ENCODE results near the gene AQP5.

AQP5 gene

GRCh38 chr12:49932533-49933130 is 29.0 kb upstream of the AQP5 start:
- DNase-seq (ENCODE audit: low read depth): no peak

GRCh38 chr12:49933796-49934195 is 27.9 kb upstream of the AQP5 start:
- peak; percentile 39 for DNase-seq (ENCODE audit: low read depth)

GRCh38 chr12:49934505-49934904 is 27.2 kb upstream of the AQP5 start:
- peak; percentile 28 for DNase-seq (ENCODE audit: low read depth)

GRCh38 chr12:49936925-49937324 is 24.7 kb upstream of the AQP5 start:
- no peak for DNase-seq (ENCODE audit: low read depth)

GRCh38 chr12:49937639-49938300 is 23.9 kb upstream of the AQP5 start:
- DNase-seq (ENCODE audit: low read depth): no peak

- no peak for DNase-seq (ENCODE audit: low read depth)
Observed at GRCh38 chr12:49939307-49939706, 22.4 kb upstream of the AQP5 start.

- DNase-seq (ENCODE audit: low read depth): no peak
Observed at GRCh38 chr12:49939707-49940106, 22.0 kb upstream of the AQP5 start.

GRCh38 chr12:49941556-49942511 is 19.8 kb upstream of the AQP5 start:
- no peak for DNase-seq (ENCODE audit: low read depth)

- no peak for DNase-seq (ENCODE audit: low read depth)
Observed at GRCh38 chr12:49942512-49942893, 19.2 kb upstream of the AQP5 start.

GRCh38 chr12:49942921-49943624 is 18.6 kb upstream of the AQP5 start:
- no peak for DNase-seq (ENCODE audit: low read depth)

- DNase-seq (ENCODE audit: low read depth): no peak
Observed at GRCh38 chr12:49943625-49943960, 18.1 kb upstream of the AQP5 start.

GRCh38 chr12:49944046-49944445 is 17.6 kb upstream of the AQP5 start:
- no peak for DNase-seq (ENCODE audit: low read depth)

GRCh38 chr12:49944718-49945117 is 17.0 kb upstream of the AQP5 start:
- DNase-seq (ENCODE audit: low read depth): no peak

GRCh38 chr12:49945394-49946080 is 16.1 kb upstream of the AQP5 start:
- peak; percentile 71 for DNase-seq (ENCODE audit: low read depth)

GRCh38 chr12:49946086-49946485 is 15.6 kb upstream of the AQP5 start:
- DNase-seq (ENCODE audit: low read depth): no peak

- DNase-seq (ENCODE audit: low read depth): no peak
Observed at GRCh38 chr12:49946497-49946896, 15.2 kb upstream of the AQP5 start.

GRCh38 chr12:49947593-49948226 is 14.0 kb upstream of the AQP5 start:
- no peak for DNase-seq (ENCODE audit: low read depth)

GRCh38 chr12:49948866-49949845 is 12.5 kb upstream of the AQP5 start:
- no peak for DNase-seq (ENCODE audit: low read depth)

- DNase-seq (ENCODE audit: low read depth): no peak
Observed at GRCh38 chr12:49949866-49950265, 11.8 kb upstream of the AQP5 start.
